C4-2B (cell line): Measurements from ENCODE around the gene SLC7A6OS.

Source experiments
- H3K27ac ChIP-seq: fragments of 450-650 bp; 2 replicates; pipeline ENCODE4 v1.5.1; 2017
- CTCF ChIP-seq: fragments of 450-650 bp; conservative IDR thresholded peaks from 2 replicates; pipeline ENCODE4 v1.5.1; 2017; ENCODE audit warnings: mild to moderate bottlenecking
- ZFX ChIP-seq: fragments of 450-650 bp; IDR thresholded peaks from 2 replicates; pipeline ENCODE4 v1.6.1; 2017

SLC7A6OS gene

GRCh38 chr16:68275611-68276191, 35.0 kb downstream of the SLC7A6OS start:
- no peak for TF ChIP-seq CTCF
- no peak for TF ChIP-seq ZFX
- no peak overlapping the region for H3K27ac ChIP-seq

GRCh38 chr16:68274441-68274840, 36.3 kb downstream of the SLC7A6OS start:
- TF ChIP-seq ZFX: no peak
- no peak for TF ChIP-seq CTCF
- H3K27ac ChIP-seq: no peak overlapping the region

- H3K27ac ChIP-seq: no peak overlapping the region
These were observed 36.9 kb downstream of the SLC7A6OS start for GRCh38 chr16:68273896-68274295.

GRCh38 chr16:68273459-68273858, 37.3 kb downstream of the SLC7A6OS start:
- TF ChIP-seq CTCF (no peak), ZFX (no peak)
- no peak overlapping the region for H3K27ac ChIP-seq

More at GRCh38 chr16:68273896-68274295, 36.9 kb downstream of the SLC7A6OS start:
- TF ChIP-seq CTCF: no peak
- no peak for TF ChIP-seq ZFX

- TF ChIP-seq ZFX (no peak), CTCF (no peak)
- H3K27ac ChIP-seq: no peak overlapping the region
These were observed 38.1 kb downstream of the SLC7A6OS start for GRCh38 chr16:68272507-68273209.

- no peak overlapping the region for H3K27ac ChIP-seq
- TF ChIP-seq CTCF: no peak
- no peak for TF ChIP-seq ZFX
These were observed 40.4 kb downstream of the SLC7A6OS start for GRCh38 chr16:68270353-68270752.

- no peak overlapping the region for H3K27ac ChIP-seq
These were observed 41.0 kb downstream of the SLC7A6OS start for GRCh38 chr16:68269793-68270192.

More at GRCh38 chr16:68269793-68270192, 41.0 kb downstream of the SLC7A6OS start:
- TF ChIP-seq ZFX: no peak
- no peak for TF ChIP-seq CTCF
